GM11168 (cell line): ENCODE measurements around the gene HHAT.
"Not testable (repeated sequence)": the region's sequence is repeated elsewhere in the genome, so short reads cannot be mapped to it uniquely, and the experiment has no call there.

Experiments
- in situ Hi-C: fragments of 300-500 bp; cut with MboI; formaldehyde crosslinking; loops from one replicate; pipeline ENCODE4 v1.12.0; 2022; ENCODE audit warnings: low sequenced_read_pairs; ENCODE audit not compliant: unreplicated experiment

Gene HHAT

GRCh38 chr1:210417881-210418280 lies 89.2 kb downstream of the HHAT start:
- in situ Hi-C loops = no loop called here

GRCh38 chr1:210418863-210419650 lies 90.4 kb downstream of the HHAT start:
- in situ Hi-C loops = no loop called here

GRCh38 chr1:210426696-210427095 lies 98.0 kb downstream of the HHAT start:
- in situ Hi-C loops = not testable (repeated sequence)

DNA sequence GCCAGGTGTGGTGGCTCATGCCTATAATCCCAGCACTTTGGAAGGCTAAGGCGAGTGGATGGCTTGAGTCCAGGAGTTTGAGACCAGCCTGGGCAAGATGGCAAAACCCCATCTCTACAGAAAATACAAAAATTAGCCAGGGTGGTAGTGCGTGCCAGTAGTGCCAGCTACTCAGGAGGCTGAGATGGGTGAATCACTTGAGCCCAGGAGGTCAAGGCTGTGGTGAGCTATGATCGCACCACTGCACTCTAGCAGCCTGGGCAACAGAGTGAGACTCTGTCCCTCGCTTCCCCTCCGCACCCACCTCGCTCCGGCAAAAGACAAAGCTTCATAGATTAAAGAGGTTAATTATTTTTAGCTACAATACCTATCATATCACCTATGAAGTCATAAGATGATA lies 100.0 kb downstream of the HHAT start:
- in situ Hi-C loops = no loop called here

DNA sequence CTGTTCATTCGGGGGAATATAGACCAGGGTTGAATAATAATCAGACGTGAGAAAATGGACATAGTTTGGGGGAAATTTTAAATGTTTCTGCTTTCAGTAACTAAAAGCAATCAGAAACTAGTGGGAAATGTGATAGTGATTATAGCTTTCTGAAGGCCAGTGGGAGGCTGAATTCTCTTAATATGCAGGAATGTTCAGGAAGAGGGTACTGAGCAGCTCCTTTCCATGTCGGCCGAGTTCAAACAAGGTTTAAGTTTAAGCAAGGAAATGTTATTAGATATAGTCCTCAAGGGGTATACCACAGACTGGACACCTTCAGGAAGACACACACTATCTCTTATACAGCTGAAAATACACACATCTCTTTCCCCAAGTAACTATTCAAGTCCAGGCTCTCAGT lies 105.5 kb downstream of the HHAT start:
- in situ Hi-C loops = no loop called here

DNA sequence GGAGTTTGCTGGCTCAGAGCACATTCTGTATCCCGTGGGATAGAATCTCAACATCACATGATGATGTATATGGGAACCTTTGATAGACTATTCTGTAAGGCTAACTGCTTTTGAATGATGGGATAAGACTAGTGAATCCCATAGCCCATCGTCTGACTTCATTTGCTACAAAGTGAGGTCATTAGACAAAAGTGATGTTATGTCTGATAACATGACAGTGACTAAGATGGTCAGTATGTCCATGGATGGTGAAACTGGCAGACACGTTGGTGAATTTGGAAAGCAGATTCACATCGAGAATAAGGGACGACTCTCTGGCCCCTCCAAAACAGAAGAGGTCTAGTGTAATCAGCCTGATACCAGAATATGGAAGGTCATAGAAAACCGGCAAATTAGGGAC lies 108.4 kb downstream of the HHAT start:
- in situ Hi-C loops = no loop called here

- in situ Hi-C loops = no loop called here
Observed at GRCh38 chr1:210437781-210438180, 109.1 kb downstream of the HHAT start.

DNA sequence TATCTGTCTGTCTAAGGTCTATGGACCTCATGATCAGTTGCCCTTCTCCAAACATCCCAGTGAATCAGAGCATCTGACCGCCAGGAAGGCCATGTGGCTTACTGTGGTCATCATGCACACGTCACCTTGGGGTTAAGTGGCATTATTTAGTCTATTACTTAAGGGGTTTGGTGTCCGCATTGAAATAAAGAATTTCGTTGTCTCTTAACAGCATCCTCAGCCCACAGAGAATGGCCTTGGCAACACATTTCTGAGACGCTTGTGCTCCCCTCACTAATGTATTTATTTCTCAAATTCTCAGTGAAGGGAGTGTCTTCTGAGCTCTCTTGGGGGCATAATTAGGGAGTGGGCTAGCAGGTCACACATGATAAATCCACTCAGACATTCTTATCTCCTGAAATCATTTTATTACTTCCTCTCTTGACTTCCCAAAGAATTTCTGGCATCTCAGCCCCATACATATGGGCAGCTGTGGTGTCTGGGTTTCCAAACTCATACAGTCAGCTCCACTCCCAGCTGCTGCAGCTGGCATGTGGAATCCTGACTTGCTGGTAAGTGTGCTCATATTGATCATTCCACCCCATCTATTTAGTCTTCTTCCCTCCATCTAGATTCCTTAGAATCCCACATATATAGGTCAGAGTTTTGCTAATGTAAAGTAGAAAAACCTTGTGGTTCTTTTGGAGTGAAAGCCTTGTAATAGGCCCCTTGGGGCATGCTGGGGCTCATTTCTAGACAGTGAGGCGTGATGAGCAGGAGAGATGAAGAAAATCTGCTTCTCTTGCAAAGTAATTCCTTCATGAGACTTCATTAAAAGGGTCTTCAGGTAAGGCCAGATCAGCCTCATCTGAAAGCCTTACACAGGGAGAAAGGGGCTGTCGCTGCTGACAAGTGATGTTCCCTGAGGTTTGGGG lies 110.5 kb downstream of the HHAT start:
- in situ Hi-C loops = no loop called here

GRCh38 chr1:210440081-210440480 lies 111.4 kb downstream of the HHAT start:
- in situ Hi-C loops = no loop called here

DNA sequence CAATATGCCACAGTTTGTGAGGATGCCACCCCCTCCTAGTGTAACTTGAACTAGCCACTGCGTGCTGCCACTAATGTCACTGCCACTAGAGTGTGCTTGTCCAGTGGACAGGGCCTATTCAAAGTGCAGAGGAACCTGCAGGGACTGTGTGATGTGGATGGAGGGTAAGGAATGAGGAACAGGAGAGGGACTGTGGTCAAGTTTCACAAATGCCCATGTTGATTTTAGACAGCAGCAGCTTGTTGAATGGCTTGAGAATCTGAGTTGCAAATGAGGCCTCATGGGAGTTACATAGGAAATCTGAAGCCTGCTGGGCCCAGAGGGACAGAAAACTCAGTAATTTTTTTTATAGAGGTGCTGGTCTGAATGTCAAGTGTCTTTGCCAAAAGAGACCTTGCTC lies 112.3 kb downstream of the HHAT start:
- in situ Hi-C loops = no loop called here

DNA sequence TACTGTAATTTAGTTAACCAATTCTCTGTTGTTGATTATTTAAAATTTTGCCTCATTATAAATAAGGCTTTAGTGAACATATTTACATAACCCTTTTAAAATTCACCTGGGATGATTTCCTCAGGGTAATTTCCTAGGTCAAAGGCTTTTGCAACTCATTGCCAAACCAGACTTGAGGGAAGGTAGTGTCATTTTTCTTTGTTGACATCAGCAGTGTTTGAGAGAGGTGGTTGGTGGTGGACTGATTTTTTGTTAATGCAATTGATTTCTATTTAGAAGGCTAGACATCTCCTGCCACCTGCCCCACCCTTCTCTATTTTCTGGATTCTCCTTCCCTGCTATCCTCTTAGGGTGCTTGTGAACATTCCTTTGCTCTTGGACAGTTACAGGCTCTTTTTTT lies 116.8 kb downstream of the HHAT start:
- in situ Hi-C loops = no loop called here

DNA sequence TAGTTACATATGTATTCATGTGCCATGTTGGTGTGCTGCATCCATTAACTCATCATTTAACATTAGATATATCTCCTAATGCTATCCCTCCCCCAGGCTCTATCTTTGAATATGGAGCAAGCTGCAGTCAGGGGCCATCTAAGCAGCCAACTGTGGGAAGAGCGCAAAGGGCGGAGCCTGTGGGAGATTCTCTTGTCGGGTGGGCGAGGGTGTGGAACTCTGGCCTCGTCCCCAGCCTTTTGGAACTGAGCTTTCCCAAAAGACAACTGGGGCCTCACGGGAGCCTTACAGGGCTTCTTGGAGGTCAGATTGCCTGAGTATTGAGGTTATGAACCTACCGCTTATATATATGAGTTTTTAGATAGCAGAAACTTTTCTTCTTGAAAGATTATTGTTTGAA lies 117.2 kb downstream of the HHAT start:
- in situ Hi-C loops = no loop called here

DNA sequence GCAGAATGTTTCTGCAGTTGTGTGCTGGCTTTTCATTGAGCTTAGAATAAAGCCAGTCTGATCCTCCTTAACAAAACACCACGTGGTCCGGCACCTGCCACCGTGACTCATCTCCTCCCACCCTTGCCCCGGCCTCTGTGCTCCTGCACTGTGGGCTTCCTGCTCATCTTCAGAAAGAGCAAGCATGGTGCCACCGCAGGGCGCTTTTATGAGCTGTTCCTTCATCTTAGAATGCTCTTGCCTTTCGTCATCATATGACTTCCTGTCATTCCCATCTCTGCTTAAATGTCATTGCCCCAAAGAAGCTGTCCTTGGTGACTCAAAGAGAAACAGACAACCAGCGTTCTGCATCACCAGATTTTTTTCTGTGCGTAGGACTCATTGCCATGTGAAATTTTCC lies 117.8 kb downstream of the HHAT start:
- in situ Hi-C loops = no loop called here

GRCh38 chr1:210447456-210448057 lies 118.9 kb downstream of the HHAT start:
- in situ Hi-C loops = no loop called here

DNA sequence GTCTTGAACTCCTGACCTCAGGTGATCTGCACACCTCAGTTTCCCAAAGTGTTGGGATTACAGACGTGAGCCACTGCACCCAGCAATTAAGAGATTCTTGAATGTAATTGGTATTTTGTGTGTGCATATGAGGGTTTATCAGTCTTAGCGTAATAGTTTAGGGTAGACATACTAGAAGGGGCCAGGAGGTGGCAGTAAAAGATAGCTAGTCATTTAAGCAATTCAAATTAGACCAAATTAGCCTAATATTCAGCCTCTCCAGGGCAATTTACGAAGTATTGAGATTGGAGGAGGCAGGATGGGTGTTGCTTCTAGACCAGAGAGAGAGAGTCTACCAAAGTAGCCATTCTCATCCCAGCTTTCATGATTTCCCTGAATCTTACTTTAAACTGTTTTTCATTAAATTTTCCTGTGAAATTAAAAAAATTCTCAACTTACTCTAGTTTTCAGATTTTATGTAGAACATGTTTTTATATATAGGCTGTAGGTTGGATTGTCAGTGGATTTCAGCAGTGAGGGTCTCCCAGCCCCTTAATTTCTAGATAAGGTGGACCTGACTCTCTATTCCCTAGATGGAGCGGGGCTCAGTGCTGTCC lies 119.7 kb downstream of the HHAT start:
- in situ Hi-C loops = no loop called here

GRCh38 chr1:210455840-210456603 lies 127.3 kb downstream of the HHAT start:
- in situ Hi-C loops = no loop called here

- in situ Hi-C loops = no loop called here
Observed at GRCh38 chr1:210456731-210457255, 128.1 kb downstream of the HHAT start.

GRCh38 chr1:210457568-210457967 lies 128.9 kb downstream of the HHAT start:
- in situ Hi-C loops = no loop called here

GRCh38 chr1:210464519-210465039 lies 135.9 kb downstream of the HHAT start:
- in situ Hi-C loops = no loop called here
